ENCODE measurements around the gene AATF.

The AATF gene

DNA sequence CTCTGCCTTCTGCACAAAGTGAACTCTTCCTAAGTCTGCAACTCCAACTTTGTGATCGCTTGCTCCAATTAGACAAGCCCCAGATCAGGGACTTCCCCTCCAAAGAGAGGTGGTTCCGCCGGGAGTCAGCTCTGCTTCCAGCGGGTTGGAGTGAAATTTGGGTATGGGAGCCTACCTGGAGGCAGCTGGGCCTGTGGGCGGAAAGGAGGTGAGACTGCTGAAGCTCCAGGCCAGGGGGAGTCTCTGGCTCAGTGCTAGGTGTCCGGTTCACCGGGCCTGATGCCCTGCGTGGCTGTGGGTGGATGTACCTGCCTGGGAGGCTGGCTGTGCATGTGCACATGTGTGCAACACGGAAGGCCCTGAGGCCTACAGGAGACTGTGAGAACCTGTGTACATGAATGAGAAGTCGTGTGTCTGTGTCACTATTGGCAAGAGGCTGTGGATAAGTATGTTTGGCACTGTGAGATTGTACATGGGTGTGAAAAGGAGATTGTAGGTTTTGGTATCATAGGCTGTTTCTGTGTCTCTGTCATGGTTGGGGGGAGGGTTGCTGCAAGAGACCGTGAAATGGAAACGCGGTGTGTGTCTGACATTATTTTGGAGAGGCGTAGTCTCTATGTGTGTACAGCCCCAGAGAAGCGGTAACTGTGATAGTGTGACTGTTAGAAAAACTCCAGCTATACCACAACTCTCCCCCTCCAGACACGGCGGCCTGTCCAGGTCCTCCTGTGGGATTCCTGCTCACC lies 7.3 kb upstream of the AATF start:
- DNase-seq (ENCODE audit: low spot score) = no peak

GRCh38 chr17:36942019-36942599 lies 6.6 kb upstream of the AATF start:
- no peak for DNase-seq (ENCODE audit: low spot score)

DNA sequence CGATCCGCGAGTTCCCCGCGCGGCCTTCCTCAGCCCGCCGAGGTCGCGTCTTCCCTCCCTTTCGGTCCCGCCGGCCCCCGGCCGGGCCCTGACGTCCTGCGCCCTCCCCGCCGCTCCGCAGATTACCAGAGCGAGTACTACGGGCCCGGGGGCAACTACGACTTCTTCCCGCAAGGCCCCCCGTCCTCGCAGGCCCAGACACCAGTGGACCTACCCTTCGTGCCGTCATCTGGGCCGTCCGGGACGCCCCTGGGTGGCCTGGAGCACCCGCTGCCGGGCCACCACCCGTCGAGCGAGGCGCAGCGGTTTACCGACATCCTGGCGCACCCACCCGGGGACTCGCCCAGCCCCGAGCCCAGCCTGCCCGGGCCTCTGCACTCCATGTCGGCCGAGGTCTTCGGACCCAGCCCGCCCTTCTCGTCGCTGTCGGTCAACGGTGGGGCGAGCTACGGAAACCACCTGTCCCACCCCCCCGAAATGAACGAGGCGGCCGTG lies 6.1 kb upstream of the AATF start:
- DNase-seq (ENCODE audit: low spot score) = no peak

- no peak for DNase-seq (ENCODE audit: low spot score)
Measured at GRCh38 chr17:36943250-36944191, 5.2 kb upstream of the AATF start.

- no peak for DNase-seq (ENCODE audit: low spot score)
Measured at GRCh38 chr17:36944553-36944952, 4.2 kb upstream of the AATF start.

- no peak for DNase-seq (ENCODE audit: low spot score)
Measured at GRCh38 chr17:36945140-36945539, 3.6 kb upstream of the AATF start.

DNA sequence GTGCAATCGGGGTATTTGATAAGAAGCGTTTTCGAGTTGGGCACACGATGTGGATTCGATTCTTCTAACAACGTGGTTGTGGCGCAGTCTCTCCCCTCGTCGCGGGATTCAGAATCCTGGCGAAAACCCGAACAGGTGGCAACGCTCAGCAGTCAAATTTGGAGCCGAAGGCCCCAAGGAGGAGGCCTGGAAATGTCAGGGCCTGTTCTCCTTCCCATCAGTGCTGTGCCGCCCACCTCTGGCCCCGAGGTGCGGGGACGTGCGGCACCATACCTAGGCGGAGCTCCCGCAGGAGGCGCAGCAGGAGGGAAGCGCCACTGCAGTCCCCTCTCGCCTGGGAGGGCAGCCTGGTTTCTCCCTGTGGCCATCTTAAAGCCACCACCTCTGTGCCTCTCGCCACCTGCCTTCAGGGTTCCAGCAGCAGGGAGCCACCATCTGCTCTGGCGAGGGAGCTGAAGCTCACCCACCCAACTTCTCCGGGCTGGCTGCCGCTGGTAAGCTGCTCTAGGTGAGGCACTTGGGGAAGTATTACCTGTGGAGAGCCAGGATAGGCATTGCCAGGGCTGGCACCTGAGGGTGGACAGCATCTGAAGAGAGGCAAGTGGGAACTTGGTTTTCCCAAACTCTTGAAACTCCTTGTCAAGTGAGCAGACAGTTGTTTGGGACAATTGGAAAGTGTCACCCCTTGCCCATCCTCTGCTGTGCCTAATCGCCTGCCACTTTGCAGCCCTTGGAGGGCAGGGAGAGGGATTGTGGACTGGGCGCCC lies 2.6 kb upstream of the AATF start:
- no peak for DNase-seq (ENCODE audit: low spot score)

DNA sequence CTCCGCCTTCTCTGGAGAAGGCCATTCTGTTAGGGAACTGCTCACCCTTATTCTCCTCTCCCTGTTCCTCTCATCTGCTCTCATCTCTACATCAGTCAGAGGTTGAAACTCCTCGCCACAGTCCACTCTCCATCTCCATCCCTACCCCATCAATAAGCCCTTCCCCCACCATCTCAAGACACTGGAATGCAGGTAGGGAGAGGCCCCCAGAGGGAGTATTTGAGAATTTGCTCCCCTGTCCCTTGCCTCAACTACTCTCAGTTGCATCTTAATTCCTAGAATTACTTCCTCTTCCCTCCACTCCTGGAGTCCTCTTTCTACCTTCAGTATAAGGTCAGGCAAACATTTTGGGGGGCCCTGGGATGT lies 2.0 kb upstream of the AATF start:
- DNase-seq (ENCODE audit: low spot score) = no peak

DNA sequence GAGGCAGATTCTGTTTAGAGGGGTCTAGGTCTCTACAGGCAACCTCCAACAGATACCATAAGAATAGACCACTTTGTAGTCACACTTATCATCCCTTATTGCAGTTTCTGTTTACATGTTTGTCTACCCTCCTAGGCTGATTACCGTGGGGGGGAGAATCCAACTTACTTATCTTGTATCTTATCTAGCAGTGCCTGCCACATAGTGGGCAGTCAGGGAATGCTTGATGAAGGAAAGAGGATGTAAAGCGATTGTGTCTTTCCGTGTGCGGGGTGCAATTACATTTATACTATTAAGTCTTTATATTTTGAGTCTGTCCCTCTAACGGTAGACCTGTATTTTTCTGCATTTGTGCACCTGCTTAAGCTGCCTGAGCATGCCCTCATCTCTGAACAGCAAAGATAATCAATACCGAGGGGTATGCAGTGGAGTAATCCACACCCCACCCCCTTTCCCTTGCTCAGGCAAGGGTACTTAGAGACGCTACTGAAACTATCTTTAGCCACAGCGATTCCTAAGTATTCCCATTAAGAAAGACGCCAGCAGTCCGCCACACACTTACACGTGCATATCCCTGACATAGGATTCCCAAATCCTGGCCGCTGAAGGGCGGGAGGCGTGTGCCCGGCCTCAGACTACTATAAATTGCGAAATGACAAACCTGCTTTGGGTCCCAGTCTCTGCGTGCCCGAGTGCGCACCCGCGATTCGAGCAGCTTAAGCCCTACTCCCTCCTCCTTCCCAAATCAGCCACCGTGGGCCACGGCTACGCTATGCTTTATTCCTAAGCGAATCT lies 635 bp upstream of the AATF start:
- no peak for DNase-seq (ENCODE audit: low spot score)

- DNase-seq (ENCODE audit: low spot score) = no peak
Measured at GRCh38 chr17:36949461-36949927, 740 bp downstream of the AATF start.

GRCh38 chr17:36950027-36950426 lies 1.3 kb downstream of the AATF start:
- no peak for DNase-seq (ENCODE audit: low spot score)

DNA sequence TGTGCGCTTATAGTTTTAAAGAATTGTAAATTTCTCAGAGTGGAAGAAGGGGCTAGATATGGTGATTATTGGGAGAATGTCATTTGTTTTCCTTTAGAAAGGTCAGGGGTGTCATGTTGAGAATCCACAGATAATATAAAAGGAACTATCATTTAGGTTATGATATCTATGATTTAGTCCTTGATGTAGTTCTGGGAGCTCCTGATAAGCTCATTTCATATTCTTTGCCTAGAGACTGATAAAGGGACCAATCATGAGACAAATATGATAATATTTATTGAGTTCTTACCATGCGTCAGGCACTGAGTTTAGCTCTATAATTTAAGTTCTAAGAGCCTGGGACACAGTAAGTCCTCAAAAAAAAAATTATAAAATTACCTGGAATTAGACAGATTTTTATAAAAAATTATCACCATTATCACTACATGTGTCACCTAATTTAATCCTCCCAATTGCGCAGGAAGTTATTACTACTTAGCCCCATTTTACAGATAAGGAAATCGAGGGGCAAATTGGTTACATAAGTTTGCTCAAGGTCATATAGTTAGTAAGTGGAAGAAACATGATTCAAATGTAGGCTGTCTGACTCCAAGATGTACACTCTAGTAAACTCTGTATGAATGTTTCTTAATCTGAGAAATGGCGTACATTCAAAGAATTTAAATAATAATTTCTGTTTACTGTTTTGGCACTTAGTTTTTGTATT lies 2.5 kb downstream of the AATF start:
- DNase-seq (ENCODE audit: low spot score) = no peak

- DNase-seq (ENCODE audit: low spot score) = no peak
Measured at GRCh38 chr17:36971508-36971907, 22.8 kb downstream of the AATF start.

DNA sequence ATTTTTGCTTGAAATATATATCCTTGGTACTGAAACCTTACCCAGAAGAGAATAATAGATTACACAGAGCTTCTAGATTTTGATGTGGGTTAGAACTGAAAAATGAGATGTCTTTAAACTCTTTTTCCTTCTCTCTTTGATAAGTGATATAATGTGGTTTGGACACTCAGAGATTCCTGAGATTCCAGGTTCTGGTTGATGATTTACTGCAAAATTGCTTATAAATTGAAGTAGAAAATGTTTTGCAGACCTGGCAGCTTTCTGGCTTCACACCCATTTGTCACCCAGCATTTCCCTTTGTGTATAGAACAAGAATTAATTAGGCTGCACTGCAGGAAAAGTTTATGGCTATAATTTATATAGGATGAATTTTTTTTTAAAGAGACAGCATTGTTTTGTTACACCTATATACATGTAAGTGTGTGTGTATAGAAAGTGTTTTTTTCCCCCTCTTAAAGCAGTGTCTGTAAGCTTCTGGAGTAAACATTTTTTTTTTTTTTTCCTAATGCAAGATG lies 23.5 kb downstream of the AATF start:
- DNase-seq (ENCODE audit: low spot score) = no peak

DNA sequence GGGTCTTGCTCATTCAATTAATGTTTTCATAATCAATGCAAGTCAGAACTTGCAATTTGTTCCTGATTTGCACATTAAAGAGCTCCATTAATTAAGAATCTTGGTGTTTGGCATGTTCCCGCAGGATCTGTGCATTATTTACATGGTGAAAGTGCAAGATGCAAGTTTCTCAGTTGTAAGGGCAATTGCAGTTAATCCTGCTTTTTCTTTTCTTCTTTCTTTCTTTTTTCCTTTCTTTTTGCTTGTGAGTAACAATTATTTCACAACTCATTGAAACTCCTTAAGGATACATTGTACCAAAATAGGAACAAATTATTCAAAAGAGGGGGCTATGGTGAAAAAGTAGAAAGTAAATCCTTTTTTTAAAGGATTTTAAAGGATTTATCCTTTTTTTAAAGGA lies 24.2 kb downstream of the AATF start:
- no peak for DNase-seq (ENCODE audit: low spot score)

DNA sequence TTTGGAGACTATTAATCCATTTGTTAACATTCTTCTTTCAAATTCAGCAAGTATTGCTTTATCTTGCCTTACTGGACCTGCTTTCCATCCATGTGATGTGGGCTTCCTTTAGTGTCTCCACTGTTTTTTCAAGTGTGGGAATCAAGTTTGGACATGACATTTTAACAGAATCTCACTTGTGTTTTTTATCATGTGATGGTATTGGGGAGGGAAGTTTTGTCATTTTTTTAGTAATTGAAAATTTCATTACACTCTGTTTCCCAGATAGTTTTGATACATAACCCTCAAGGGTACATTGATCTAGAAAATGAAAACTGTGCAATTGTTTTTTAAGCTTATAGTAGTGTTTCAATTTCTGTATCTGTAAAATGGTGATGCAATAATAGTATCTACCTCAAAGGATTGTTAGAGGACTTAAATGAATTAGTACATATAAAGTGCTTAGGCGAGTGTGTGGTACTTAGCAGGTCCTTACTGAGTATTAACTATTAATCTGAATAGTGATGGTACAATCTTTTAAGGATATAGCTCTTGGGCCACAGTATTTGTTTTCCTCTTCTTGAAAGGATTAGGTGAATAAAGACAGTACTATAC lies 27.3 kb downstream of the AATF start:
- DNase-seq (ENCODE audit: low spot score) = no peak

- DNase-seq (ENCODE audit: low spot score) = no peak
Measured at GRCh38 chr17:36977066-36977465, 28.3 kb downstream of the AATF start.

- no peak for DNase-seq (ENCODE audit: low spot score)
Measured at GRCh38 chr17:36977568-36977967, 28.8 kb downstream of the AATF start.

DNA sequence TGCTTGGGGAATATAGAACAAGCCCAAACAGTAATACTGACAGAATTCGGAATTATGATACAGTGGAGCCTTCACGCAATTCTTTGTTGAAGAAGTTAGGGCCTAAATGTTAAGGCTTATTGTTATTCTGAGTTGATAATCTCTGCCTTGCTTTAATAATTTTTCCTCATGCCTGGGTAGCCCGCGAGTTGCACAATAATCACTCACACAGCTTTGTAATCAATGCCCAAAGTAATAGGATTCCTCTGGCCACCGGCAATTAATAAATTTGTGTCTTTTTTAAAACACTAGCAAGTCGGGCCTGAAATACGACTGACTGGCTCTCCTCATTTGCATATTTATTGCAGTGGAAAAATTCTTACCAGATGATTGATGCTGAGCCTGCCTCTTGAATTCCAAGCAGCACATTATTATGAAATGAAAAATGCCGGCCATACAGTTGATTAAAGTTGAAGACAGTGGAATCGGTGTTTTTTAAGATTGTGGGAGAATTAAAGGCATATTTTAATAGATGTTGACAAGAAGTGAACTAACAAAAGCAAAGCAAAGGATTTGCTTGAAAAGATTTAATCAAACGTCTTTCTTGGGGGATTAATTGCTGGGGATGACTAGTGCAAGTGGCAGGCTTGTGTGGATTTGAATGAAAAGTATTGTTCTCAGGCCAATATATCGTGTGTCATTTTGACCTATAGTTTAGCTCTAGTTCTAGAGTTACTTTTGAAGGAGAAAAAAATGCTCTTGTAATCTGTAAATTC lies 30.2 kb downstream of the AATF start:
- DNase-seq (ENCODE audit: low spot score) = no peak

Data from activated CD4-positive, alpha-beta T cell treated with anti-CD3 and anti-CD28 coated beads, Interleukin-2, Interleukin-4, amounts not matched to agents 100 ng/mL and 50 ng/mL, durations not matched to agents 16 hours and 8 hours (primary cell).